SK-N-SH (cell line): ENCODE results near the gene RER1. TPM values are rescaled to one million over a fixed set of nuclear protein-coding genes. Genes with fewer than 3 reads are reported as not detected.

Experiments
- CTCF ChIA-PET: fragments of 300-600, 350-600 bp; formaldehyde crosslinking; extraction: SDS; loops from one replicate; lab custom pipeline; 2021; lab: Yijun Ruan, JAX
- POLR2A ChIA-PET: fragments of 350-600 bp; sonication (Branson Sonifier 250); formaldehyde crosslinking; extraction: SDS; loops from one replicate; lab custom pipeline; 2020; ENCODE audit warnings: antibody characterized with exemption, inconsistent platforms; lab: Yijun Ruan, JAX
- DNase-seq: peaks from one replicate; pipeline ENCODE4 v3.0.0; 2012
- H2AFZ ChIP-seq: fragments of 200-600 bp; sonication (generic); 2 replicates; pipeline ENCODE4 v1.8.1; 2016; ENCODE audit warnings: antibody characterized with exemption, mild to moderate bottlenecking, low read depth
- H3F3A ChIP-seq: fragments of 200-600 bp; sonication (generic); replicated peaks from 2 replicates; pipeline ENCODE3; 2016; ENCODE audit warnings: antibody characterized with exemption, mild to moderate bottlenecking; ENCODE audit not compliant: insufficient read depth
- H3K27ac ChIP-seq, 2 experiments: fragments of 200-500 bp in 1 of 2; fragments of 200-600 bp in 1 of 2; sonication (Bioruptor generic) in 1 of 2; sonication (generic), shearing (Covaris generic) in 1 of 2; 2 replicates each; pipeline versions ENCODE4 v1.5.1 to v1.6.1; 2014 to 2016; ENCODE audit warnings: low read depth in 2 of 2, inconsistent platforms in 1 of 2, low read length in 1 of 2, mild to moderate bottlenecking in 1 of 2, mixed read lengths in 1 of 2
- H3K27me3 ChIP-seq: fragments of 200-600 bp; sonication (generic), shearing (Covaris generic); 2 replicates; pipeline ENCODE4 v1.6.1; 2016; ENCODE audit warnings: mixed run types; ENCODE audit not compliant: insufficient read depth
- H3K36me3 ChIP-seq, 2 experiments: fragments of 200-500 bp in 1 of 2; fragments of 200-600 bp in 1 of 2; sonication (Bioruptor generic) in 1 of 2; sonication (generic) in 1 of 2; replicated peaks in 1 of 2; 2 replicates each; pipeline versions ENCODE3 to v1.5.1; 2014 to 2016; ENCODE audit warnings: low read length in 1 of 2, mild to moderate bottlenecking in 1 of 2; ENCODE audit not compliant: insufficient read depth in 2 of 2, control insufficient read depth in 1 of 2
- H3K4me1 ChIP-seq, 2 experiments: fragments of 200-500 bp in 1 of 2; fragments of 200-600 bp in 1 of 2; sonication (Bioruptor generic) in 1 of 2; sonication (generic), shearing (Covaris generic) in 1 of 2; 2 replicates each; pipeline versions ENCODE4 v1.5.1 to v1.6.1; 2014 to 2016; ENCODE audit warnings: low read depth in 1 of 2, low read length in 1 of 2, mixed run types in 1 of 2; ENCODE audit not compliant: insufficient read depth in 2 of 2, control insufficient read depth in 1 of 2
- H3K4me2 ChIP-seq: fragments of 200-600 bp; sonication (generic), shearing (Covaris generic); 2 replicates; pipeline ENCODE4 v1.6.1; 2017; ENCODE audit warnings: mixed run types
- H3K4me3 ChIP-seq, 2 experiments: fragments of 200-500 bp in 1 of 2; fragments of 200-600 bp in 1 of 2; sonication (Bioruptor generic) in 1 of 2; sonication (generic), shearing (Covaris generic) in 1 of 2; 2 replicates each; pipeline versions ENCODE4 v1.5.1 to v1.8.1; 2014 to 2016; ENCODE audit warnings: low read depth in 2 of 2, inconsistent platforms in 1 of 2, low read length in 1 of 2, mild to moderate bottlenecking in 1 of 2, mixed read lengths in 1 of 2, moderate library complexity in 1 of 2
- H3K79me2 ChIP-seq: fragments of 200-600 bp; sonication (generic); 2 replicates; pipeline ENCODE4 v1.8.1; 2017; ENCODE audit warnings: mild to moderate bottlenecking; ENCODE audit not compliant: insufficient read depth
- H3K9ac ChIP-seq: fragments of 200-600 bp; sonication (generic); 2 replicates; pipeline ENCODE4 v1.6.1; 2017; ENCODE audit warnings: mixed run types
- H3K9me2 ChIP-seq: fragments of 200-600 bp; sonication (generic); 2 replicates; pipeline ENCODE4 v1.6.1; 2017; ENCODE audit warnings: mixed run types
- H3K9me3 ChIP-seq: fragments of 200-600 bp; sonication (generic); 2 replicates; pipeline ENCODE4 v1.6.1; 2017; ENCODE audit warnings: mixed run types, mild to moderate bottlenecking, moderate library complexity
- H4K20me1 ChIP-seq: fragments of 200-600 bp; sonication (generic); 2 replicates; pipeline ENCODE4 v1.6.1; 2017; ENCODE audit warnings: mild to moderate bottlenecking, mixed run types; ENCODE audit not compliant: insufficient read depth
- ELF1 ChIP-seq: IDR thresholded peaks from 2 replicates; pipeline ENCODE4 v1.4.0; 2012
- EP300 ChIP-seq, 2 experiments: IDR thresholded peaks; 2 replicates each; pipeline versions ENCODE4 v1.4.0 to v1.6.1; 2012; ENCODE audit warnings: borderline replicate concordance in 1 of 2, low read depth in 1 of 2, low read length in 1 of 2
- FOSL2 ChIP-seq: IDR thresholded peaks from 2 replicates; pipeline ENCODE4 v1.4.0; 2012; ENCODE audit warnings: low read depth, mild to moderate bottlenecking, moderate library complexity, borderline replicate concordance
- FOXJ3 ChIP-seq: sonication (generic); formaldehyde crosslinking; IDR thresholded peaks from 2 replicates; pipeline ENCODE4 v1.5.1; 2020; ENCODE audit warnings: mild to moderate bottlenecking, missing genetic modification reagents
- GABPA ChIP-seq: IDR thresholded peaks from 2 replicates; pipeline ENCODE4 v1.4.0; 2012; ENCODE audit warnings: low read depth, mild to moderate bottlenecking
- TCF12 ChIP-seq: IDR thresholded peaks from 2 replicates; pipeline ENCODE4 v1.4.0; 2012
- TEAD4 ChIP-seq: IDR thresholded peaks from 2 replicates; pipeline ENCODE4 v1.4.0; 2012; ENCODE audit warnings: mild to moderate bottlenecking, borderline replicate concordance; ENCODE audit not compliant: insufficient read depth
- WGBS: methylation state at CpG from one replicate; pipeline ENCODE4 v1.1.6; 2017; ENCODE audit warnings: low lambda C conversion rate; 5-methylcytosine and 5-hydroxymethylcytosine counted together
- polyA plus RNA-seq, 3 experiments: library from polyadenylated mRNA; depleted of rRNA; stranded (reverse); fragments of >200 nt; gene quantifications; 2 replicates each; pipeline ENCODE4 v1.2.3, GENCODE V29; 2012
- TF ChIP-seq, protein P1 (sequence below): IDR thresholded peaks from 2 replicates; pipeline ENCODE4 v1.4.0; 2012; ENCODE audit warnings: low read depth
- TF ChIP-seq, protein P2 (sequence below): IDR thresholded peaks from 2 replicates; pipeline ENCODE4 v1.6.1; 2012; ENCODE audit warnings: mild to moderate bottlenecking, low read depth, low read length, moderate library complexity
- TF ChIP-seq, protein P3 (sequence below): IDR thresholded peaks from 2 replicates; pipeline ENCODE4; 2012

RER1 gene
- polyA plus RNA-seq, 1 of the 3 experiments (the other 2 are of a cell fraction) = 181 TPM

DNA sequence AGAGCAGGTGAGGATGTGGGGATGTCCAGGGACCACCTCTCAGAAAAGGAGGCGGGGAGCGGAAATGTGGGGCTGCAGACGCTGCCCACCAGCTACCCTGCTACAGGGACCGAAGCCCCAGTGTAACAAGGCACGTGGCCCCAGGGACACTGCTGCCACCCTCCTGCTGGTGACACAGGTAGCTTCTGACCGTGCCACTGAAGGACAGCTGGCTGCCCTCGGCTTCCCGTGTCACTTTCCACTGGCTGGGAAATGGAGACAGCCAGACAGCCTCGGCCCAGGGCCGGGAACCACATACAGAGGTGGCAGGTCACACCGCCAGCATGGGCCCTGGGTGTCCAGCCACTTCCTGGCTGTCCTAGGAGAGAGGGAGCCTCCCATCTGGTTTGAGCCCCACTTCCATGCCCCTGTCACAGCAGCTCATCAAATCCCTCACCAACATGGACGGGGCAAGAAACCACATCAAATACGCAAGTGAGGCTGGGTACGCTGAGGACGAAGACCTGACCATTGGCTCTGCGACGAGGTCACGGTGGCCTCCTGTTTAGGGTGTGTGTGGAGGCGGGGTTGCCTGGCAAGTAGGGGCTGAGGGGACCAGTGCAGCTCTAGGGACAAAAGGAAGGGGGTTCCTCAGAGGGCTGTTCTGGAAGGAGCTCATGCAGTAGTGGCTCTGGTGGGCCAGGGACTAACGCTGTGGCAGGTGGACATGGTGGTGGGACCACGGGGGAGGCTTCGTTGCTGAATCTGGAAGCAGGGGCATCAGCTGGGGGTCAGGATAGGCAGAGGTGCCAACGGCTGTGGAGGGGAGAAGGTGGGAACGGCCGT lies 15.7 kb downstream of the RER1 start:
- POLR2A ChIA-PET = no interaction called here
- H2AFZ ChIP-seq = no peak overlapping the region
- H3K4me2 ChIP-seq = no peak overlapping the region
- no peak overlapping the region for H3K9ac ChIP-seq
- H3K27ac ChIP-seq = no peak overlapping the region
- peaks cover 7 to 63% of the 10 kb centered on the region in 2 experiments for H3K36me3 ChIP-seq
- H3K4me3 ChIP-seq = no peak overlapping the region
- CTCF ChIA-PET = interaction anchor here (0.6 to 2.2 kb wide), 3 partner anchors 25 to 215 kb away, joined by 3 to 12 read pairs (median 6); partner anchors contain the start of gene FAAP20
- H4K20me1 ChIP-seq = no peaks in the 10 kb centered on the region
- peaks cover 0 to 9% of the 10 kb centered on the region in 2 experiments; a peak in 1 of 4 replicates for H3K4me1 ChIP-seq
- no peaks in the 10 kb centered on the region for H3K9me3 ChIP-seq
- no peak for TF ChIP-seq TCF12
- TF ChIP-seq, protein P1, sequence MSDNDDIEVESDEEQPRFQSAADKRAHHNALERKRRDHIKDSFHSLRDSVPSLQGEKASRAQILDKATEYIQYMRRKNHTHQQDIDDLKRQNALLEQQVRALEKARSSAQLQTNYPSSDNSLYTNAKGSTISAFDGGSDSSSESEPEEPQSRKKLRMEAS = no peak
- H3K27me3 ChIP-seq = no peaks in the 10 kb centered on the region
- peaks cover 8% of the 10 kb centered on the region for H3F3A ChIP-seq
- DNase-seq = no peak
- WGBS = 78% methylated on average over 21 of the region's 25 CpGs
- H3K9me2 ChIP-seq = no peaks in the 10 kb centered on the region
- peaks cover 21% of the 10 kb centered on the region for H3K79me2 ChIP-seq

DNA sequence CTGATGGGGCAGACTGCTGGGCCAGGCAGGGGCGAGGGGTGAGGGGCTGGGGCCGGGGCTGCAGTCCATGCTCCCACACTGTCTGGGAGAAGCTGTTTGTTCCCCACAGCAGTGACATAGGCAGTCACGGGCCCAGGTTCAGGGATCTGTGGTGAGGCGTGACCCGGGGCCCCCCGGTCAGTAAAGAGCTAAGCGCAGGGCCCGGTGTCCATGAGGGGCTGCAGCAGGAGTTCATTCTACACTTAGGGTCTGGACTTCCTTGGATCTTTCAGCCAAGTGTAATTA lies 16.3 kb downstream of the RER1 start:
- H3K4me1 ChIP-seq = peaks cover 0 to 9% of the 10 kb centered on the region in 2 experiments; a peak in 1 of 4 replicates
- H3K36me3 ChIP-seq = peaks cover 5 to 57% of the 10 kb centered on the region in 2 experiments
- no peak overlapping the region for H3K9ac ChIP-seq
- DNase-seq = no peak
- H3F3A ChIP-seq = peaks cover 8% of the 10 kb centered on the region
- peaks cover 21% of the 10 kb centered on the region for H3K79me2 ChIP-seq
- ChIA-PET CTCF (interaction anchor here (2.0 to 2.2 kb wide), 2 partner anchors 26 to 213 kb away, joined by 6 to 12 read pairs; partner anchors contain the start of gene FAAP20), POLR2A (no interaction called here)
- H4K20me1 ChIP-seq = no peaks in the 10 kb centered on the region
- TF ChIP-seq FOSL2 = no peak
- no peak for TF ChIP-seq FOXJ3 (CRISPR knock-in tag)
- TF ChIP-seq, protein P2, sequence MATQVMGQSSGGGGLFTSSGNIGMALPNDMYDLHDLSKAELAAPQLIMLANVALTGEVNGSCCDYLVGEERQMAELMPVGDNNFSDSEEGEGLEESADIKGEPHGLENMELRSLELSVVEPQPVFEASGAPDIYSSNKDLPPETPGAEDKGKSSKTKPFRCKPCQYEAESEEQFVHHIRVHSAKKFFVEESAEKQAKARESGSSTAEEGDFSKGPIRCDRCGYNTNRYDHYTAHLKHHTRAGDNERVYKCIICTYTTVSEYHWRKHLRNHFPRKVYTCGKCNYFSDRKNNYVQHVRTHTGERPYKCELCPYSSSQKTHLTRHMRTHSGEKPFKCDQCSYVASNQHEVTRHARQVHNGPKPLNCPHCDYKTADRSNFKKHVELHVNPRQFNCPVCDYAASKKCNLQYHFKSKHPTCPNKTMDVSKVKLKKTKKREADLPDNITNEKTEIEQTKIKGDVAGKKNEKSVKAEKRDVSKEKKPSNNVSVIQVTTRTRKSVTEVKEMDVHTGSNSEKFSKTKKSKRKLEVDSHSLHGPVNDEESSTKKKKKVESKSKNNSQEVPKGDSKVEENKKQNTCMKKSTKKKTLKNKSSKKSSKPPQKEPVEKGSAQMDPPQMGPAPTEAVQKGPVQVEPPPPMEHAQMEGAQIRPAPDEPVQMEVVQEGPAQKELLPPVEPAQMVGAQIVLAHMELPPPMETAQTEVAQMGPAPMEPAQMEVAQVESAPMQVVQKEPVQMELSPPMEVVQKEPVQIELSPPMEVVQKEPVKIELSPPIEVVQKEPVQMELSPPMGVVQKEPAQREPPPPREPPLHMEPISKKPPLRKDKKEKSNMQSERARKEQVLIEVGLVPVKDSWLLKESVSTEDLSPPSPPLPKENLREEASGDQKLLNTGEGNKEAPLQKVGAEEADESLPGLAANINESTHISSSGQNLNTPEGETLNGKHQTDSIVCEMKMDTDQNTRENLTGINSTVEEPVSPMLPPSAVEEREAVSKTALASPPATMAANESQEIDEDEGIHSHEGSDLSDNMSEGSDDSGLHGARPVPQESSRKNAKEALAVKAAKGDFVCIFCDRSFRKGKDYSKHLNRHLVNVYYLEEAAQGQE = no peak
- no peak for TF ChIP-seq ELF1
- TF ChIP-seq, protein P3, sequence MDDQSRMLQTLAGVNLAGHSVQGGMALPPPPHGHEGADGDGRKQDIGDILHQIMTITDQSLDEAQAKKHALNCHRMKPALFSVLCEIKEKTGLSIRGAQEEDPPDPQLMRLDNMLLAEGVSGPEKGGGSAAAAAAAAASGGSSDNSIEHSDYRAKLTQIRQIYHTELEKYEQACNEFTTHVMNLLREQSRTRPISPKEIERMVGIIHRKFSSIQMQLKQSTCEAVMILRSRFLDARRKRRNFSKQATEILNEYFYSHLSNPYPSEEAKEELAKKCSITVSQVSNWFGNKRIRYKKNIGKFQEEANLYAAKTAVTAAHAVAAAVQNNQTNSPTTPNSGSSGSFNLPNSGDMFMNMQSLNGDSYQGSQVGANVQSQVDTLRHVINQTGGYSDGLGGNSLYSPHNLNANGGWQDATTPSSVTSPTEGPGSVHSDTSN = no peak
- TF ChIP-seq, protein P1 = no peak
- TF ChIP-seq TEAD4 = no peak
- no peak for TF ChIP-seq EP300 (IDR thresholded peaks at IDR 0.05; ENCODE audit: borderline replicate concordance in 1 of 2, low read depth in 1 of 2, low read length in 1 of 2)
- TF ChIP-seq GABPA = no peak
- WGBS = 95% methylated on average over 4 of the region's 8 CpGs
- no peak overlapping the region for H2AFZ ChIP-seq
- no peak overlapping the region for H3K4me2 ChIP-seq
- no peaks in the 10 kb centered on the region for H3K9me3 ChIP-seq
- H3K27me3 ChIP-seq = no peaks in the 10 kb centered on the region
- no peak overlapping the region for H3K4me3 ChIP-seq
- no peaks in the 10 kb centered on the region for H3K9me2 ChIP-seq
- H3K27ac ChIP-seq = no peak overlapping the region
